ENCODE results near the gene ZDHHC14. TPM values are rescaled to one million over a fixed set of nuclear protein-coding genes. Genes with fewer than 3 reads are reported as not detected.

The ZDHHC14 gene
- total RNA-seq, 1 experiment from 2014 or later: 1.7 TPM

- Histone ChIP-seq H3K79me1 (ENCODE audit: insufficient read depth, low read depth, low read length, poor library complexity, severe bottlenecking) (no peaks in the 10 kb centered on the region), H2BK20ac (ENCODE audit: low read depth, low read length, poor library complexity, severe bottlenecking) (no peak overlapping the region), H3K4me2 (ENCODE audit: insufficient read depth, insufficient read length, low read length) (no peak overlapping the region), H3K9ac (ENCODE audit: extremely low read depth, insufficient read length, low read length) (no peak overlapping the region), H3K18ac (ENCODE audit: insufficient read length, low read depth, low read length) (no peak overlapping the region), H4K20me1 (ENCODE audit: control insufficient read depth, insufficient read depth, insufficient read length) (no peaks in the 10 kb centered on the region), H2BK5ac (ENCODE audit: insufficient read length, low read length) (no peak overlapping the region), H2AFZ (ENCODE audit: low read length) (no peak overlapping the region), H4K8ac (replicated peaks; ENCODE audit: insufficient read length, low read depth, low read length) (no peak overlapping the region), H3K4me1 (ENCODE audit: insufficient read depth, low read length) (no peaks in the 10 kb centered on the region; the same call in 1 of the 2 replicates), H2BK15ac (ENCODE audit: low read depth, low read length) (no peak overlapping the region), H3K27ac (ENCODE audit: insufficient read length, low read depth, low read length) (no peak overlapping the region), H3K9me3 (ENCODE audit: control insufficient read depth, low read depth, low read length) (no peaks in the 10 kb centered on the region), H3K14ac (ENCODE audit: insufficient read depth, low read length) (no peak overlapping the region), H3K79me2 (ENCODE audit: insufficient read depth, low read length) (no peaks in the 10 kb centered on the region), H3T11ph (ENCODE audit: low read length) (no peak overlapping the region), H3K23ac (ENCODE audit: insufficient read length, low read depth, low read length) (no peak overlapping the region), H4K5ac (ENCODE audit: insufficient read length, low read depth, low read length) (no peak overlapping the region), H3K4ac (ENCODE audit: low read depth, low read length) (no peak overlapping the region), H2BK120ac (ENCODE audit: low read depth, low read length, poor library complexity, severe bottlenecking) (no peak overlapping the region), H3K23me2 (ENCODE audit: insufficient read length, low read depth, low read length, poor library complexity, severe bottlenecking) (no peaks in the 10 kb centered on the region), H2AK5ac (ENCODE audit: insufficient read length, low read length) (no peak overlapping the region), H2BK12ac (ENCODE audit: insufficient read length, low read depth, low read length) (no peak overlapping the region), H3K56ac (ENCODE audit: insufficient read length, low read depth, low read length) (no peak overlapping the region), H4K91ac (ENCODE audit: insufficient read length, low read depth, low read length) (no peak overlapping the region), H3K27me3 (ENCODE audit: insufficient read depth, low read length) (no peaks in the 10 kb centered on the region)
- Mint-ChIP-seq H3K4me3 (no peak overlapping the region), H3K27me3 (ENCODE audit: low read depth) (peaks cover 3% of the 10 kb centered on the region), H3K27ac (no peak overlapping the region), H3K36me3 (ENCODE audit: insufficient read depth in 1 of 3, low read depth in 3 of 3) (no peaks in the 10 kb centered on the region; a peak in 1 of 7 replicates), H3K4me1 (peaks cover 48 to 52% of the 10 kb centered on the region in 2 experiments), H3K9me3 (no peaks in the 10 kb centered on the region)
- TF ChIP-seq CTCF (conservative IDR thresholded peaks at IDR 0.05): no peak
- no peak for DNase-seq
- no CpG with 5 or more reads among the region's 1 CpG for WGBS (ENCODE audit: extremely low coverage, insufficient read length, low lambda C conversion rate)
These were observed 48.3 kb downstream of the ZDHHC14 start for GRCh38 chr6:157429248-157429647.

All from H9 (cell line).